ENCODE results near the gene SH3RF3. TPM values are rescaled to one million over a fixed set of nuclear protein-coding genes. Genes with fewer than 3 reads are reported as not detected.

The SH3RF3 gene
- total RNA-seq, 2 donors from 2014 or later, result 8.0 to 8.8 TPM

DNA sequence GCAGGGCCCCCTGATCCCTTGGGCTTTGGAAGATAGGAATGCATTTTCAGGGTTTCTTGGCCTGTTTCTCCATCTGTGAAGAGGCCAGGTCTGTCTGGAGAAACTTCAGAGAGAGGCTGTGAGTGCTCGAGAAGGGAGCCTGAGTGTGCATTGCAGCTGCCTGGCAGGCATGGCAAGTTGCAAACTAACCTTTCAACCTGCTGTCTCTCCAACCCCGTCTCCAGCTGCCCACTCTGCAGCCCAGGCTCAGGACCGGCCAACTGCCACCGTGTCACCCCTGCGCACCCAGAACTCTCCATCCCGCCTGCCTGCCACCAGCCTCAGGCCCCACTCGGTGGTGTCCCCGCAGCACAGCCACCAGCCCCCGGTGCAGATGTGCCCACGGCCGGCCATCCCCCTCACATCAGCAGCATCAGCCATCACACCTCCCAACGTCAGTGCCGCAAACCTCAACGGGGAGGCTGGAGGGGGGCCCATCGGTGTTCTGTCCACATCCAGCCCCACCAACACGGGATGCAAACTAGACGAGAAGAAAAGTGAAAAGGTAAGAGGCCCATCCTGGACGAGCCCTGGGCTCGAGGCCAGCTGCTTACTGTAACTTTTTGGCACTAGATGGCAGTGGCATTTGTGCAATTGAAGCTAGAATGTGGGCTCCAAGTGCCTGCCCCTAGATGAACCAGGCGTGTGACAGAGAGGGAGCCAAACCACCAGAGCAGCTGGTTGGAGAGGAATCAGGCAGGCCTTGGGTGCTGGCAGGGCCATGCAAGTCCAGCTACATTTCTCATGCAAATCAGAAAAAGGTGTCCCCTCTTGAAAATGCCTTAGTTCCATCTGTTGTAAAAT is 320.2 kb downstream of the SH3RF3 start:
- DNase-seq (ENCODE audit: low spot score), result no peak
- Histone ChIP-seq H3K27me3 (no peaks in the 10 kb centered on the region), H3K27ac (peak overlapping the region in 1 of 2 donors; percentile 8), H3K9me3 (peaks cover 0 to 11% of the 10 kb centered on the region in 2 donors), H3K4me3 (no peak overlapping the region), H3K4me1 (peaks cover 0 to 23% of the 10 kb centered on the region in 2 donors), H3K36me3 (no peaks in the 10 kb centered on the region)
- TF ChIP-seq, protein P1, sequence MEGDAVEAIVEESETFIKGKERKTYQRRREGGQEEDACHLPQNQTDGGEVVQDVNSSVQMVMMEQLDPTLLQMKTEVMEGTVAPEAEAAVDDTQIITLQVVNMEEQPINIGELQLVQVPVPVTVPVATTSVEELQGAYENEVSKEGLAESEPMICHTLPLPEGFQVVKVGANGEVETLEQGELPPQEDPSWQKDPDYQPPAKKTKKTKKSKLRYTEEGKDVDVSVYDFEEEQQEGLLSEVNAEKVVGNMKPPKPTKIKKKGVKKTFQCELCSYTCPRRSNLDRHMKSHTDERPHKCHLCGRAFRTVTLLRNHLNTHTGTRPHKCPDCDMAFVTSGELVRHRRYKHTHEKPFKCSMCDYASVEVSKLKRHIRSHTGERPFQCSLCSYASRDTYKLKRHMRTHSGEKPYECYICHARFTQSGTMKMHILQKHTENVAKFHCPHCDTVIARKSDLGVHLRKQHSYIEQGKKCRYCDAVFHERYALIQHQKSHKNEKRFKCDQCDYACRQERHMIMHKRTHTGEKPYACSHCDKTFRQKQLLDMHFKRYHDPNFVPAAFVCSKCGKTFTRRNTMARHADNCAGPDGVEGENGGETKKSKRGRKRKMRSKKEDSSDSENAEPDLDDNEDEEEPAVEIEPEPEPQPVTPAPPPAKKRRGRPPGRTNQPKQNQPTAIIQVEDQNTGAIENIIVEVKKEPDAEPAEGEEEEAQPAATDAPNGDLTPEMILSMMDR (IDR thresholded peaks at IDR 0.05), result peak in 1 of 2 donors; percentile 32

DNA sequence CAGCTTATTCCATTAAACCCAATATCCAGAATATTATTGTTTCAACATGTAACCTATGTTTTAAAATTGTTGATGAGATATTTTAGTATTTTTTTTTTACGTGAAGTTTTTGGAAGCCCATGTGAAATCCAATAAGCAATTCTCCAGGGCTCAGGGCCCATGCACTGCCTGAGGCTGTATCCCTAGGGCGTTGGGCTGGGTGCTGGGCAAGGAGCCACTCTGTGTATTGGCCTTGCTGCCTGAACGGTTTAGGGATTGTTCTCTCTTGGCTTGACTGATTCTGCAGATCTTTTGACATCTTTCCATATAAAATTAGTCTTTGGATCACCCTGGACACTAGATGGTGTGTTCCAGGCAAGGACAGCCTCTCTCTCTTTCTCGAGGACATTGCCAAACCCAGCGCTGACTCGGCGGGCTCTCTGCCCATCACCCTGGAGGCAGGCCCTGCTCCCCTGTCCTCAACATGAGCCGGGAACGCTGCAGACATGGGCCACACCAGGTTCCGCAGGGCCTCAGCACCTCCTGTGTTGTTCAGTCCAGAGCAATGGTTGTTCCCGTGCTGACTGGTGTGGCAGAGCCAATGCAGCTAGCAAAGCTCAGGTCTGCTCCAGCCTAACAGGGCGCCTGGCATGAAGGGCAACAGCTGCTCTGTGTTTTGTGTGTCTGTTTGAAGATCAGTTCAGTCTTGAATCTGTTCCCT is 321.7 kb downstream of the SH3RF3 start:
- no peak for DNase-seq (ENCODE audit: low spot score)
- Histone ChIP-seq H3K27me3 (no peaks in the 10 kb centered on the region), H3K4me1 (peaks cover 0 to 23% of the 10 kb centered on the region in 2 donors), H3K4me3 (no peak overlapping the region), H3K9me3 (no peaks in the 10 kb centered on the region), H3K36me3 (no peaks in the 10 kb centered on the region), H3K27ac (peak overlapping the region in 1 of 2 donors; percentile 28)
- TF ChIP-seq, protein P1 (IDR thresholded peaks at IDR 0.05), result no peak

DNA sequence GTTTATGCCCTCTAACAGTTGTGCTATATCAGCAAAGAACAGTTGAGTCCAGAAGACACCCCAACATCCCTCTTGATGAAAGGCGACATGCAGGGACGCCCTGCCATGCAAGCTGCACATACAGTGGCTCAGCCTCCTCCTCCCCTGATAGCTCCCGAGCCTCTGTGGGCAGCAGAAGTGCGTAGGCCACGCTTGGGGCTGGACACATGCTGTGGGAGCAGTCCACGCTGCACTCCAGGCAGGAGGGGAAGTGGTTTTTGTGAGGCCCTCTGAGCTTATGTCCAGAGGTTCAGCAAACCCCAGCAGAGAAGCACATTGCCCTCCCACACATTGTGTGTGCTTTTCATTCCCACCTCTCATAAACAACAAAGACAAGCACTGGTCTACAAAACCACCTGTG is 322.7 kb downstream of the SH3RF3 start:
- Histone ChIP-seq H3K27ac (no peak overlapping the region), H3K4me3 (no peak overlapping the region), H3K36me3 (no peaks in the 10 kb centered on the region), H3K27me3 (no peaks in the 10 kb centered on the region), H3K4me1 (peaks cover 0 to 23% of the 10 kb centered on the region in 2 donors), H3K9me3 (no peaks in the 10 kb centered on the region)
- no peak for DNase-seq (ENCODE audit: low spot score)
- TF ChIP-seq, protein P1 (IDR thresholded peaks at IDR 0.05), result no peak

DNA sequence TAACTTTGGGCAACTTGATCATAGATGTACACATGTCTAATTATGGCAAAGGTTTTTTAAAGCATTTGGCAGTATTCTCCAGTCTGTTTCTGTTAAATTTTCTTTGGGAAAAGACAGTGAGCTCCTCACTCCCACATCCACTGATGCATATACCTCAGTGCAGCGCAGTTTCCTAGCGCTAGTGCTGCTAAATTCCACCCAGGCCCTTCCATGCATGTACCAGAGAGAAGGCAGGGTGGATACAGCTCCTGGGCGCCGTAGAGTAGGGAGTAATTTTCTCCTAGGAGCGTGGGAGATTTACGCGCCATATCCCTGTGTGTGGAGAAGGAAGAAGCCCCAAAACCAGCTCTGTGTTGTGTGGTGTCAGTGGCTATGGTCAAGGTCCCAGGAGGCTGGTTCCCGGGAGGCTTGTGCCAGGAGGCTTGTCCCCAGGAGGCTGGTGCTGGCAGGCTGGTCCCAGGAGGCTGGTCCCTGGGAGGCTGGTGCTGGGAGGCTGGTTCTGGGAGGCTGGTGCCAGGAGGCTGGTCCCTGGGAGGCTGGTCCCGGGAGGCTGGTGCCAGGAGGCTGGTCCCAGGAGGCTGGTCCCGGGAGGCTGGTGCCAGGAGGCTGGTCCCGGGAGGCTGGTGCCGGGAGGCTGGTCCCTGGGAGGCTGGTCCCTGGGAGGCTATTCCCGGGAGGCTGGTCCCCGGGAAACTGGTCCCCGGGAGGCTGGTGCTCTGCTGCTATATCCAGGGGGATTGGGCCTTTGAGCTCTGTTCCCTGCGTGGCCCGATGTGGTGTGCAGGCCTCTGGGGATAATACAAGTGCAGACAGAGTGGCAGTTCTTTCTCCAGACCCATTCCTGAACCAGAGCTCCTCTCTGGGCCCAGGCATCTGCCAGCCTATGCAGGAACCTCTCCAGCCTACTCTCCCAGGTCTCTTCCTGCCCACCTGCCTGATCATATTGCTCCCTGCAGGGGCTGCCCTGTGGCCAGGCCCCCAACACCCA is 323.6 kb downstream of the SH3RF3 start:
- H3K4me1 ChIP-seq, result peaks cover 0 to 23% of the 10 kb centered on the region in 2 donors
- TF ChIP-seq, protein P1 (IDR thresholded peaks at IDR 0.05), result no peak
- no peak overlapping the region for H3K4me3 ChIP-seq

DNA sequence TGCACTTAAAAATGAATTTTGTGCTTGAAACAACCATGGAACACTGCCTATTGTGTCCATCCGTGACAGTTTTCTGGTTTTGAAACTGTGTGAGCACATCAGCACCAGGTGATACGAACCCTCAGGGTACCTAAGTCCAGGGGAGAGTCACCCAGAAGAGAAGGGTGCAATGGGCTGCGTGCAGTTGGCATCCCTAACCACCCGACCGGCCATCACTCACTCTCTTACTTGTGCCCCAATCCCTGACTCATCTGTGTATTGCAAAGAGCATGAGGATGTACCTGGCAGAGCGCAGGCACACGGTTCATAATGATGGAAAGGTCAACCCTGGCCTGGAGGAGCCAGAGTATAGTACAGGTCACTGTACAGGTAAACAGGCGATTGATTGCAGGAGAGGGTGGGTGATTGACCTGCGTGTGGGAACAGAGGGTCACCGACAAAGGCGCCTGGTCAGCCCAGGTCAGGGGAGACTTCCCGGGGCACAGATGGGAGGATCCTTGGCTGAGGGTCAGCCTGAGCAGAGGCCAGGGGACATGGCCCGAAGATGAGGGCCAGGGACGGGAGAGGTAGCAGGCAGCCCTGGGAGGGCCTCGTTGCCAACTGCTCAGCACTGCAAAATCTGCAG is 324.5 kb downstream of the SH3RF3 start:
- no peaks in the 10 kb centered on the region for H3K36me3 ChIP-seq
- no peak overlapping the region for H3K4me3 ChIP-seq
- peaks cover 0 to 23% of the 10 kb centered on the region in 2 donors for H3K4me1 ChIP-seq
- no peak overlapping the region for H3K27ac ChIP-seq
- H3K9me3 ChIP-seq, result no peaks in the 10 kb centered on the region
- DNase-seq (ENCODE audit: low spot score), result no peak
- no peaks in the 10 kb centered on the region for H3K27me3 ChIP-seq
- TF ChIP-seq, protein P1 (IDR thresholded peaks at IDR 0.05), result no peak

More for the DNA sequence above, 323.6 kb downstream of the SH3RF3 start:
- no peak for DNase-seq (ENCODE audit: low spot score)
- Histone ChIP-seq H3K27me3 (no peaks in the 10 kb centered on the region), H3K27ac (no peak overlapping the region), H3K36me3 (no peaks in the 10 kb centered on the region), H3K9me3 (no peaks in the 10 kb centered on the region)
